Measurements from ENCODE around the gene FGF1. TPM values are rescaled to one million over a fixed set of nuclear protein-coding genes. Genes with fewer than 3 reads are reported as not detected.

The FGF1 gene
- total and polyA plus RNA-seq, 2 donors (not counting 3 experiments of a cell fraction or from before 2014, with no cell fraction given), result not detected

- CTCF ChIA-PET, result interaction anchor here (0.6 to 2.3 kb wide), 5 partner anchors 8 to 124 kb away, joined by 3 to 7 read pairs (median 5); no protein-coding TSS in a partner anchor
- Histone ChIP-seq H3K9me1 (replicated peaks; ENCODE audit: control insufficient read depth, extremely low read depth, insufficient read depth, low read length) (no peaks in the 10 kb centered on the region), H3K4me1 (ENCODE audit: control insufficient read depth, extremely low read depth, insufficient read depth, low read length) (no peaks in the 10 kb centered on the region), H3K79me2 (ENCODE audit: control insufficient read depth, insufficient read depth, low read length) (no peaks in the 10 kb centered on the region), H3K27me3 (ENCODE audit: control insufficient read depth in 2 of 2, insufficient read depth in 2 of 2, low read length in 2 of 2) (peaks cover 6 to 19% of the 10 kb centered on the region in 2 experiments), H3K4me2 (ENCODE audit: insufficient read depth, low read length) (no peak overlapping the region), H3K36me3 (ENCODE audit: control insufficient read depth in 2 of 2, extremely low read depth in 1 of 2, insufficient read depth in 2 of 2, low read length in 2 of 2) (no peaks in the 10 kb centered on the region), H3K9me3 (replicated peaks; ENCODE audit: control insufficient read depth, insufficient read depth, low read length) (no peaks in the 10 kb centered on the region), H3K4me3 (replicated peaks in 1 of 3; ENCODE audit: insufficient read depth in 1 of 3, low read depth in 1 of 3, low read length in 3 of 3) (no peak overlapping the region), H2AFZ (ENCODE audit: low read depth, low read length) (no peak overlapping the region), H4K20me1 (replicated peaks; ENCODE audit: control insufficient read depth, extremely low read depth, insufficient read depth, low read length) (no peaks in the 10 kb centered on the region), H3K9ac (replicated peaks; ENCODE audit: extremely low read depth, insufficient read depth, low read length) (no peak overlapping the region), H3K27ac (ENCODE audit: insufficient read depth, low read depth, low read length) (no peak overlapping the region)
- no peak for TF ChIP-seq POLR2AphosphoS5 (IDR thresholded peaks at IDR 0.05; ENCODE audit: insufficient read depth, low read depth, low read length)
- TF ChIP-seq CTCF (IDR thresholded peaks at IDR 0.05; ENCODE audit: extremely low read depth in 1 of 2, insufficient read depth in 1 of 2, low read depth in 1 of 2, low read length in 2 of 2), result no peak
- no peak for TF ChIP-seq FOS (IDR thresholded peaks at IDR 0.05; ENCODE audit: borderline replicate concordance, insufficient read depth, low read length)
- no peak for TF ChIP-seq GATA2 (IDR thresholded peaks at IDR 0.05; ENCODE audit: insufficient read depth, insufficient read length, low read depth, low read length)
- no peak for TF ChIP-seq POLR2A (IDR thresholded peaks at IDR 0.05; ENCODE audit: low read depth, low read length)
- TF ChIP-seq MAX (IDR thresholded peaks at IDR 0.05; ENCODE audit: insufficient read depth, insufficient read length), result no peak
- no peak for TF ChIP-seq EZH2 (IDR thresholded peaks at IDR 0.05; ENCODE audit: borderline replicate concordance, low read depth, low read length, severe bottlenecking)
- no peak for TF ChIP-seq MYC (IDR thresholded peaks at IDR 0.05; ENCODE audit: low read depth, low read length)
- no peak for TF ChIP-seq JUN (IDR thresholded peaks at IDR 0.05; ENCODE audit: borderline replicate concordance, insufficient read depth, insufficient read length, low read depth)
- FAIRE-seq (no peak), DNase-seq (ENCODE audit: low read depth, low spot score) (no peak)
- POLR2A ChIA-PET, result no interaction called here
- dilution Hi-C loops (cut with MboI; ENCODE audit: extremely low pct_ligation_motif_present, low sequenced_read_pairs) (no loop called here), intact Hi-C loops (cut with micrococcal nuclease) (no loop called here)
- BruUV-seq (replicated peaks), result no TSS peak
These were observed 96.2 kb downstream of the FGF1 start for GRCh38 chr5:142589720-142590119.

Data from endothelial cell of umbilical vein (primary cell).